GM23338 (cell line): ENCODE measurements around the gene ODAD2. TPM values are rescaled to one million over a fixed set of nuclear protein-coding genes. Genes with fewer than 3 reads are reported as not detected.

ENCODE experiments used
- ATAC-seq: fragments of 200-7000 bp; cut with Tn5 transposase; 3 replicates; pipeline ENCODE4 v1.9.1; 2020
- DNase-seq: peaks from one replicate; pipeline ENCODE4 v3.0.0-alpha.2; 2015; ENCODE audit warnings: low spot score
- H2AFZ ChIP-seq: fragments of 200-600 bp; sonication (generic); 2 replicates; pipeline ENCODE4 v1.8.0; 2016; ENCODE audit warnings: antibody characterized with exemption, mild to moderate bottlenecking, moderate library complexity
- H3F3A ChIP-seq: fragments of 200-600 bp; sonication (generic); replicated peaks from 2 replicates; pipeline ENCODE4 v1.8.0; 2017; ENCODE audit warnings: antibody characterized with exemption, mixed run types, low read depth
- H3K27ac ChIP-seq: fragments of 200-600 bp; sonication (generic); 2 replicates; pipeline ENCODE4 v1.6.1; 2016; ENCODE audit warnings: low read depth
- H3K27me3 ChIP-seq: fragments of 200-600 bp; sonication (generic); 2 replicates; pipeline ENCODE4 v1.8.0; 2016; ENCODE audit warnings: mild to moderate bottlenecking, mixed run types, moderate library complexity; ENCODE audit not compliant: insufficient read depth
- H3K36me3 ChIP-seq: fragments of 200-600 bp; sonication (generic); 2 replicates; pipeline ENCODE4 v1.8.0; 2016; ENCODE audit warnings: mild to moderate bottlenecking; ENCODE audit not compliant: insufficient read depth
- H3K4me1 ChIP-seq: fragments of 200-600 bp; sonication (generic); 2 replicates; pipeline ENCODE4 v1.8.0; 2016; ENCODE audit warnings: mild to moderate bottlenecking, moderate library complexity; ENCODE audit not compliant: insufficient read depth
- H3K4me2 ChIP-seq: fragments of 200-600 bp; sonication (generic); 2 replicates; pipeline ENCODE4 v1.7.1; 2017; ENCODE audit warnings: mixed run types
- H3K4me3 ChIP-seq: fragments of 200-600 bp; sonication (generic); 2 replicates; pipeline ENCODE4 v1.6.1; 2016; ENCODE audit warnings: mixed run types
- H3K79me2 ChIP-seq: fragments of 200-600 bp; sonication (generic); replicated peaks from 2 replicates; pipeline ENCODE4 v1.8.0; 2017; ENCODE audit warnings: mild to moderate bottlenecking; ENCODE audit not compliant: insufficient read depth
- H3K9me2 ChIP-seq: fragments of 200-600 bp; sonication (generic); 2 replicates; pipeline ENCODE4 v1.8.0; 2017; ENCODE audit not compliant: insufficient read depth
- H4K20me1 ChIP-seq: fragments of 200-600 bp; sonication (generic); replicated peaks from 2 replicates; pipeline ENCODE4 v1.8.0; 2017; ENCODE audit warnings: mild to moderate bottlenecking; ENCODE audit not compliant: insufficient read depth
- H3K27ac Mint-ChIP-seq: 2 replicates; pipeline ENCODE4 v1.8.0; 2020; ENCODE audit warnings: inconsistent platforms, mild to moderate bottlenecking, moderate library complexity, mixed read lengths
- H3K27me3 Mint-ChIP-seq: 3 replicates; pipeline ENCODE4 v1.8.0; 2022; ENCODE audit warnings: low read depth, mild to moderate bottlenecking, moderate library complexity, mixed read lengths, inconsistent platforms; ENCODE audit not compliant: insufficient read depth, poor library complexity
- H3K36me3 Mint-ChIP-seq: 3 replicates; pipeline ENCODE4 v1.8.0; 2021; ENCODE audit warnings: low read depth, mild to moderate bottlenecking, inconsistent platforms, moderate library complexity, mixed read lengths
- H3K4me1 Mint-ChIP-seq: 3 replicates; pipeline ENCODE4 v1.8.0; 2020; ENCODE audit warnings: mild to moderate bottlenecking, inconsistent platforms, mixed read lengths
- H3K4me3 Mint-ChIP-seq: 3 replicates; pipeline ENCODE4 v1.8.0; 2021; ENCODE audit warnings: moderate library complexity, mild to moderate bottlenecking, inconsistent platforms, mixed read lengths
- H3K9me3 Mint-ChIP-seq: 3 replicates; pipeline ENCODE4 v1.8.0; 2020; ENCODE audit warnings: moderate library complexity, mild to moderate bottlenecking, inconsistent platforms, mixed read lengths
- CREB1 ChIP-seq: fragments of 250-450 bp; sonication (Bioruptor Pico); IDR thresholded peaks from 2 replicates; pipeline ENCODE4 v1.5.0; 2020; ENCODE audit warnings: low read depth, mild to moderate bottlenecking, moderate library complexity
- EZH2 ChIP-seq: fragments of 200-600 bp; sonication (generic); IDR thresholded peaks from one replicate; pipeline ENCODE4 v1.8.0; 2017; ENCODE audit warnings: antibody characterized with exemption, mild to moderate bottlenecking, low read depth; ENCODE audit not compliant: unreplicated experiment
- EZH2phosphoT487 ChIP-seq: fragments of 200-600 bp; sonication (generic); IDR thresholded peaks from one replicate; pipeline ENCODE4 v1.8.1; 2018; ENCODE audit warnings: antibody characterized with exemption; ENCODE audit not compliant: unreplicated experiment
- JUNB ChIP-seq: IDR thresholded peaks from one replicate; pipeline ENCODE4 v1.6.1; 2016; ENCODE audit warnings: antibody characterized with exemption; ENCODE audit not compliant: unreplicated experiment
- NANOG ChIP-seq: IDR thresholded peaks from 2 replicates; pipeline ENCODE4 v1.6.1; 2016; ENCODE audit warnings: antibody characterized with exemption, borderline replicate concordance
- POLR2AphosphoS5 ChIP-seq: IDR thresholded peaks from 2 replicates; pipeline ENCODE4 v1.6.1; 2016; ENCODE audit warnings: antibody characterized with exemption, low read depth
- STAT1 ChIP-seq: IDR thresholded peaks from one replicate; pipeline ENCODE4 v1.6.1; 2016; ENCODE audit warnings: antibody characterized with exemption; ENCODE audit not compliant: unreplicated experiment
- polyA plus RNA-seq: library from polyadenylated mRNA; unstranded; fragments of >200 nt; fragmentation: Nextera tagmentation; extraction: Ambion mirVana; gene quantifications from 2 replicates; pipeline ENCODE4 v1.2.1, GENCODE V29; 2016
- total RNA-seq: library from RNA; depleted of rRNA; stranded (reverse); fragments of >200 nt; shearing (Covaris generic); gene quantifications from 2 replicates; pipeline ENCODE4 v1.2.3, GENCODE V29; 2014
- TF ChIP-seq, protein P1 (sequence below): IDR thresholded peaks from 2 replicates; pipeline ENCODE4 v1.6.1; 2016; ENCODE audit warnings: antibody characterized with exemption
- TF ChIP-seq, protein P2 (sequence below): IDR thresholded peaks from one replicate; pipeline ENCODE4 v1.6.1; 2018; ENCODE audit warnings: antibody characterized with exemption; ENCODE audit not compliant: unreplicated experiment
- TF ChIP-seq, protein P3 (sequence below): fragments of 250-450 bp; sonication (Bioruptor Pico); IDR thresholded peaks from 2 replicates; pipeline ENCODE4 v1.5.0; 2020; ENCODE audit warnings: mild to moderate bottlenecking, moderate library complexity

ODAD2 gene
- total and polyA plus RNA-seq, 2 experiments from 2014 or later = 2.1 to 3.4 TPM

DNA sequence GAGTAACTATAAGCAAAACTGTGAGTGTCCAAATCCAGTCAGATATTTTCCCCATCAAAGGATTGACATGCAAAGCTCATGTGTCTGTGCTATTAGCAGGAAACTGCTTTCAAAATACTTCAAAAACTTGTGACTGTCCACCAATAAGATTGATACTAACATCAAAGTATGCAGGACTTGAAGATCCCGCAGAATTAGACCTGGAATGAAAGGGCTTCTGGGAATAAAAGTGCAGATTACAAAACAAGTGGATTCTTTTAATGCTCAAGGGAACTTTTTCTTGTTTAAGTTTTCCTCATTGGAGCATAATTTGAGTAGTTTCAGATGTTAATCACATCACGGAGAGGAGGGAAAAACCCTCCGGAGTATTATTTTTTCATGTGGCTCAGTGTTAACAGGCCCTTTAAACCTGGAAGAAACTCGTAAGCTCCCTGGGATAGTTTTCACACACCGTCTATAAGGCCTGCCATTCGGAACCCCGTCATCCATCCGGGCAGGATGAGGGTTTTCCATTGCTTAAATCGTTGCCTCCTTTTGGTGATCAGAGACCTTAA lies 219.3 kb downstream of the ODAD2 start (continued):
- no peak for TF ChIP-seq CREB1 (CRISPR knock-in tag)
- TF ChIP-seq POLR2AphosphoS5 = no peak

DNA sequence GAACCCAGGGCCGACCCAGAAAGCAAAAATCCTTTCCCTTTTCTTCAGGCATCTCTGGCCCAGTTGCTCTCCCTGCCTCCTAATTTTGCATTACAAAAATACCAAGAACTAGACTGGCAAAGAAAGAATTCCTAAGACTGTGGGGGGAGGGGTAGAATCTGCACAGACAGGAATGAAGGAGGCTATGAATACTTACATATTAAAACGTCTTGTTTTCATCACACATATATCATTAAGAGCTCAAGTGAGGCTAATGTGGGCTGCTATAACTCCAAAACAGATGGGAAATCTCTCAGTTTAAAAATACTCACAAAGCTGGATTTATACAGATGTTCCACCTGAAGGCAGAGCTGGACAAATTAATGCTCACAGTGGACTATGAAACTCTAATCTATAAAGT lies 224.0 kb downstream of the ODAD2 start:
- H3F3A ChIP-seq = no peaks in the 10 kb centered on the region
- ATAC-seq (no peak), DNase-seq (peak; percentile 21)
- Mint-ChIP-seq H3K4me1 (peaks cover 22% of the 10 kb centered on the region), H3K27me3 (no peaks in the 10 kb centered on the region), H3K9me3 (no peaks in the 10 kb centered on the region; the same call in 2 of the 3 replicates), H3K4me3 (no peak overlapping the region), H3K27ac (peak overlapping the region; percentile 5; the same call in 1 of the 2 replicates), H3K36me3 (no peaks in the 10 kb centered on the region)
- 0 out of 2 replicates have a peak overlapping the region, but pooled peaks have one; percentile 5 for H2AFZ ChIP-seq
- H3K27ac ChIP-seq = no peak overlapping the region
- H3K4me2 ChIP-seq = peak overlapping the region; percentile 42
- no peaks in the 10 kb centered on the region for H3K79me2 ChIP-seq
- H3K9me2 ChIP-seq = peaks cover 7% of the 10 kb centered on the region
- TF ChIP-seq NANOG (no peak), STAT1 (no peak), POLR2AphosphoS5 (no peak), EZH2phosphoT487 (no peak), EZH2 (no peak), CREB1 (CRISPR knock-in tag) (no peak), JUNB (no peak)
- TF ChIP-seq, protein P1, sequence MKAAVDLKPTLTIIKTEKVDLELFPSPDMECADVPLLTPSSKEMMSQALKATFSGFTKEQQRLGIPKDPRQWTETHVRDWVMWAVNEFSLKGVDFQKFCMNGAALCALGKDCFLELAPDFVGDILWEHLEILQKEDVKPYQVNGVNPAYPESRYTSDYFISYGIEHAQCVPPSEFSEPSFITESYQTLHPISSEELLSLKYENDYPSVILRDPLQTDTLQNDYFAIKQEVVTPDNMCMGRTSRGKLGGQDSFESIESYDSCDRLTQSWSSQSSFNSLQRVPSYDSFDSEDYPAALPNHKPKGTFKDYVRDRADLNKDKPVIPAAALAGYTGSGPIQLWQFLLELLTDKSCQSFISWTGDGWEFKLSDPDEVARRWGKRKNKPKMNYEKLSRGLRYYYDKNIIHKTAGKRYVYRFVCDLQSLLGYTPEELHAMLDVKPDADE = no peak
- TF ChIP-seq, protein P2, sequence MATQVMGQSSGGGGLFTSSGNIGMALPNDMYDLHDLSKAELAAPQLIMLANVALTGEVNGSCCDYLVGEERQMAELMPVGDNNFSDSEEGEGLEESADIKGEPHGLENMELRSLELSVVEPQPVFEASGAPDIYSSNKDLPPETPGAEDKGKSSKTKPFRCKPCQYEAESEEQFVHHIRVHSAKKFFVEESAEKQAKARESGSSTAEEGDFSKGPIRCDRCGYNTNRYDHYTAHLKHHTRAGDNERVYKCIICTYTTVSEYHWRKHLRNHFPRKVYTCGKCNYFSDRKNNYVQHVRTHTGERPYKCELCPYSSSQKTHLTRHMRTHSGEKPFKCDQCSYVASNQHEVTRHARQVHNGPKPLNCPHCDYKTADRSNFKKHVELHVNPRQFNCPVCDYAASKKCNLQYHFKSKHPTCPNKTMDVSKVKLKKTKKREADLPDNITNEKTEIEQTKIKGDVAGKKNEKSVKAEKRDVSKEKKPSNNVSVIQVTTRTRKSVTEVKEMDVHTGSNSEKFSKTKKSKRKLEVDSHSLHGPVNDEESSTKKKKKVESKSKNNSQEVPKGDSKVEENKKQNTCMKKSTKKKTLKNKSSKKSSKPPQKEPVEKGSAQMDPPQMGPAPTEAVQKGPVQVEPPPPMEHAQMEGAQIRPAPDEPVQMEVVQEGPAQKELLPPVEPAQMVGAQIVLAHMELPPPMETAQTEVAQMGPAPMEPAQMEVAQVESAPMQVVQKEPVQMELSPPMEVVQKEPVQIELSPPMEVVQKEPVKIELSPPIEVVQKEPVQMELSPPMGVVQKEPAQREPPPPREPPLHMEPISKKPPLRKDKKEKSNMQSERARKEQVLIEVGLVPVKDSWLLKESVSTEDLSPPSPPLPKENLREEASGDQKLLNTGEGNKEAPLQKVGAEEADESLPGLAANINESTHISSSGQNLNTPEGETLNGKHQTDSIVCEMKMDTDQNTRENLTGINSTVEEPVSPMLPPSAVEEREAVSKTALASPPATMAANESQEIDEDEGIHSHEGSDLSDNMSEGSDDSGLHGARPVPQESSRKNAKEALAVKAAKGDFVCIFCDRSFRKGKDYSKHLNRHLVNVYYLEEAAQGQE = no peak
- H3K4me1 ChIP-seq = peaks cover 21% of the 10 kb centered on the region
- peak overlapping the region; percentile 5; the same call in 1 of the 2 replicates for H3K4me3 ChIP-seq
- H4K20me1 ChIP-seq = no peaks in the 10 kb centered on the region
- no peaks in the 10 kb centered on the region for H3K27me3 ChIP-seq
- no peaks in the 10 kb centered on the region for H3K36me3 ChIP-seq

DNA sequence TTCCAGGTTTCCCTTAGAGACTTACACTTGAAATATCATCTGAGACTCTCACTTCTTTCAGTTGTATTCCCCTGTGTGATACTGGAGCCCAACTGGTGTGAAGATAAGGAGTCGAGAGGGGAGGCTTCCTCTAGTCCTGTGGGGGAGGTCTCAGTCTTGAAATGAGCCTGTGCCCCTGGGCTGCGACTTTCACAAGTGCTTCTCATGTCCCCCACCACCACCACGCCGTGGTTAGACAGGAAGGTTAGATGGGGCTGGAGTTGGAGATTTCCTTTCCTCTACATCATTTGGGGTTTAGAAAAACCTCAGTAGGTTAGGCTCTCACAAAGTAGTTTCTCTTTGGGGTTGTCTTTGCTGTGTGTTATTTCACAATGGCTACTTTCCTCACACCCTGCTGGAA lies 227.6 kb downstream of the ODAD2 start:
- no peak for ATAC-seq
- no peaks in the 10 kb centered on the region for H3F3A ChIP-seq
- no peaks in the 10 kb centered on the region; the same call in 1 of the 3 replicates for H3K9me3 Mint-ChIP-seq
- no peaks in the 10 kb centered on the region for H3K36me3 ChIP-seq
- no peaks in the 10 kb centered on the region for H3K27me3 Mint-ChIP-seq
- no peaks in the 10 kb centered on the region for H3K36me3 Mint-ChIP-seq
- peak overlapping the region; percentile 72; the same call in 1 of the 2 replicates for H2AFZ ChIP-seq
- no peaks in the 10 kb centered on the region for H3K27me3 ChIP-seq
- no peak overlapping the region for H3K4me2 ChIP-seq
- no peak overlapping the region for H3K4me3 Mint-ChIP-seq
- H3K27ac ChIP-seq = no peak overlapping the region
- H3K27ac Mint-ChIP-seq = no peak overlapping the region
- H4K20me1 ChIP-seq = no peaks in the 10 kb centered on the region
- H3K4me3 ChIP-seq = no peak overlapping the region
- H3K9me2 ChIP-seq = peaks cover 7% of the 10 kb centered on the region
- peaks cover 21% of the 10 kb centered on the region for H3K4me1 ChIP-seq
- peaks cover 18% of the 10 kb centered on the region for H3K4me1 Mint-ChIP-seq
- no peak for DNase-seq
- no peaks in the 10 kb centered on the region for H3K79me2 ChIP-seq
- TF ChIP-seq, protein P3, sequence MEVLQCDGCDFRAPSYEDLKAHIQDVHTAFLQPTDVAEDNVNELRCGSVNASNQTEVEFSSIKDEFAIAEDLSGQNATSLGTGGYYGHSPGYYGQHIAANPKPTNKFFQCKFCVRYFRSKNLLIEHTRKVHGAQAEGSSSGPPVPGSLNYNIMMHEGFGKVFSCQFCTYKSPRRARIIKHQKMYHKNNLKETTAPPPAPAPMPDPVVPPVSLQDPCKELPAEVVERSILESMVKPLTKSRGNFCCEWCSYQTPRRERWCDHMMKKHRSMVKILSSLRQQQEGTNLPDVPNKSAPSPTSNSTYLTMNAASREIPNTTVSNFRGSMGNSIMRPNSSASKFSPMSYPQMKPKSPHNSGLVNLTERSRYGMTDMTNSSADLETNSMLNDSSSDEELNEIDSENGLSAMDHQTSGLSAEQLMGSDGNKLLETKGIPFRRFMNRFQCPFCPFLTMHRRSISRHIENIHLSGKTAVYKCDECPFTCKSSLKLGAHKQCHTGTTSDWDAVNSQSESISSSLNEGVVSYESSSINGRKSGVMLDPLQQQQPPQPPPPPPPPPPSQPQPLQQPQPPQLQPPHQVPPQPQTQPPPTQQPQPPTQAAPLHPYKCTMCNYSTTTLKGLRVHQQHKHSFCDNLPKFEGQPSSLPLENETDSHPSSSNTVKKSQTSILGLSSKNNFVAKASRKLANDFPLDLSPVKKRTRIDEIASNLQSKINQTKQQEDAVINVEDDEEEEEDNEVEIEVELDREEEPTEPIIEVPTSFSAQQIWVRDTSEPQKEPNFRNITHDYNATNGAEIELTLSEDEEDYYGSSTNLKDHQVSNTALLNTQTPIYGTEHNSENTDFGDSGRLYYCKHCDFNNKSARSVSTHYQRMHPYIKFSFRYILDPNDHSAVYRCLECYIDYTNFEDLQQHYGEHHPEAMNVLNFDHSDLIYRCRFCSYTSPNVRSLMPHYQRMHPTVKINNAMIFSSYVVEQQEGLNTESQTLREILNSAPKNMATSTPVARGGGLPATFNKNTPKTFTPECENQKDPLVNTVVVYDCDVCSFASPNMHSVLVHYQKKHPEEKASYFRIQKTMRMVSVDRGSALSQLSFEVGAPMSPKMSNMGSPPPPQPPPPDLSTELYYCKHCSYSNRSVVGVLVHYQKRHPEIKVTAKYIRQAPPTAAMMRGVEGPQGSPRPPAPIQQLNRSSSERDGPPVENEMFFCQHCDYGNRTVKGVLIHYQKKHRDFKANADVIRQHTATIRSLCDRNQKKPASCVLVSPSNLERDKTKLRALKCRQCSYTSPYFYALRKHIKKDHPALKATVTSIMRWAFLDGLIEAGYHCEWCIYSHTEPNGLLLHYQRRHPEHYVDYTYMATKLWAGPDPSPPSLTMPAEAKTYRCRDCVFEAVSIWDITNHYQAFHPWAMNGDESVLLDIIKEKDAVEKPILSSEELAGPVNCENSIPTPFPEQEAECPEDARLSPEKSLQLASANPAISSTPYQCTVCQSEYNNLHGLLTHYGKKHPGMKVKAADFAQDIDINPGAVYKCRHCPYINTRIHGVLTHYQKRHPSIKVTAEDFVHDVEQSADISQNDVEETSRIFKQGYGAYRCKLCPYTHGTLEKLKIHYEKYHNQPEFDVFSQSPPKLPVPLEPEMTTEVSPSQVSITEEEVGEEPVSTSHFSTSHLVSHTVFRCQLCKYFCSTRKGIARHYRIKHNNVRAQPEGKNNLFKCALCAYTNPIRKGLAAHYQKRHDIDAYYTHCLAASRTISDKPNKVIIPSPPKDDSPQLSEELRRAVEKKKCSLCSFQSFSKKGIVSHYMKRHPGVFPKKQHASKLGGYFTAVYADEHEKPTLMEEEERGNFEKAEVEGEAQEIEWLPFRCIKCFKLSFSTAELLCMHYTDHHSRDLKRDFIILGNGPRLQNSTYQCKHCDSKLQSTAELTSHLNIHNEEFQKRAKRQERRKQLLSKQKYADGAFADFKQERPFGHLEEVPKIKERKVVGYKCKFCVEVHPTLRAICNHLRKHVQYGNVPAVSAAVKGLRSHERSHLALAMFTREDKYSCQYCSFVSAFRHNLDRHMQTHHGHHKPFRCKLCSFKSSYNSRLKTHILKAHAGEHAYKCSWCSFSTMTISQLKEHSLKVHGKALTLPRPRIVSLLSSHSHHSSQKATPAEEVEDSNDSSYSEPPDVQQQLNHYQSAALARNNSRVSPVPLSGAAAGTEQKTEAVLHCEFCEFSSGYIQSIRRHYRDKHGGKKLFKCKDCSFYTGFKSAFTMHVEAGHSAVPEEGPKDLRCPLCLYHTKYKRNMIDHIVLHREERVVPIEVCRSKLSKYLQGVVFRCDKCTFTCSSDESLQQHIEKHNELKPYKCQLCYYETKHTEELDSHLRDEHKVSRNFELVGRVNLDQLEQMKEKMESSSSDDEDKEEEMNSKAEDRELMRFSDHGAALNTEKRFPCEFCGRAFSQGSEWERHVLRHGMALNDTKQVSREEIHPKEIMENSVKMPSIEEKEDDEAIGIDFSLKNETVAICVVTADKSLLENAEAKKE (CRISPR knock-in tag) = no peak
